Nephron progenitor cell (in vitro differentiated cells): ENCODE results near the gene SRP68.
A peak's percentile ranks its signal among the peaks of the same experiment; 100 is the strongest.

Source experiments
- DNase-seq: peaks from one replicate; pipeline ENCODE4 v3.0.0; 2021
- H3K27ac Mint-ChIP-seq: 2 replicates; pipeline ENCODE4 v1.8.0; 2021; ENCODE audit warnings: mild to moderate bottlenecking, moderate library complexity, mixed read lengths
- H3K27me3 Mint-ChIP-seq: 2 replicates; pipeline ENCODE4 v1.8.0; 2021; ENCODE audit warnings: mild to moderate bottlenecking, low read depth, mixed read lengths; ENCODE audit not compliant: poor library complexity
- H3K36me3 Mint-ChIP-seq: 2 replicates; pipeline ENCODE4 v1.8.0; 2021; ENCODE audit warnings: low read depth, mixed read lengths
- H3K4me1 Mint-ChIP-seq: 2 replicates; pipeline ENCODE4 v1.8.0; 2021; ENCODE audit warnings: mixed read lengths
- H3K4me3 Mint-ChIP-seq: 2 replicates; pipeline ENCODE4 v1.8.0; 2021; ENCODE audit warnings: mild to moderate bottlenecking, moderate library complexity, mixed read lengths
- H3K9me3 Mint-ChIP-seq: 2 replicates; pipeline ENCODE4 v1.8.0; 2021; ENCODE audit warnings: mild to moderate bottlenecking, moderate library complexity, mixed read lengths
- TF ChIP-seq, protein P1 (sequence below): fragments of 200-600 bp; sonication (generic); IDR thresholded peaks from 2 replicates; pipeline ENCODE4 v1.5.0; 2021; ENCODE audit warnings: antibody characterized with exemption

The SRP68 gene

GRCh38 chr17:76083536-76084182 is 11.3 kb upstream of the SRP68 start:
- DNase-seq, result no peak
- Mint-ChIP-seq H3K4me1 (peaks cover 44% of the 10 kb centered on the region), H3K36me3 (peaks cover 18% of the 10 kb centered on the region), H3K9me3 (no peaks in the 10 kb centered on the region), H3K27ac (peak overlapping the region; percentile 54), H3K27me3 (peaks cover 21% of the 10 kb centered on the region), H3K4me3 (no peak overlapping the region)
- TF ChIP-seq, protein P1, sequence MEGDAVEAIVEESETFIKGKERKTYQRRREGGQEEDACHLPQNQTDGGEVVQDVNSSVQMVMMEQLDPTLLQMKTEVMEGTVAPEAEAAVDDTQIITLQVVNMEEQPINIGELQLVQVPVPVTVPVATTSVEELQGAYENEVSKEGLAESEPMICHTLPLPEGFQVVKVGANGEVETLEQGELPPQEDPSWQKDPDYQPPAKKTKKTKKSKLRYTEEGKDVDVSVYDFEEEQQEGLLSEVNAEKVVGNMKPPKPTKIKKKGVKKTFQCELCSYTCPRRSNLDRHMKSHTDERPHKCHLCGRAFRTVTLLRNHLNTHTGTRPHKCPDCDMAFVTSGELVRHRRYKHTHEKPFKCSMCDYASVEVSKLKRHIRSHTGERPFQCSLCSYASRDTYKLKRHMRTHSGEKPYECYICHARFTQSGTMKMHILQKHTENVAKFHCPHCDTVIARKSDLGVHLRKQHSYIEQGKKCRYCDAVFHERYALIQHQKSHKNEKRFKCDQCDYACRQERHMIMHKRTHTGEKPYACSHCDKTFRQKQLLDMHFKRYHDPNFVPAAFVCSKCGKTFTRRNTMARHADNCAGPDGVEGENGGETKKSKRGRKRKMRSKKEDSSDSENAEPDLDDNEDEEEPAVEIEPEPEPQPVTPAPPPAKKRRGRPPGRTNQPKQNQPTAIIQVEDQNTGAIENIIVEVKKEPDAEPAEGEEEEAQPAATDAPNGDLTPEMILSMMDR, result no peak

DNA sequence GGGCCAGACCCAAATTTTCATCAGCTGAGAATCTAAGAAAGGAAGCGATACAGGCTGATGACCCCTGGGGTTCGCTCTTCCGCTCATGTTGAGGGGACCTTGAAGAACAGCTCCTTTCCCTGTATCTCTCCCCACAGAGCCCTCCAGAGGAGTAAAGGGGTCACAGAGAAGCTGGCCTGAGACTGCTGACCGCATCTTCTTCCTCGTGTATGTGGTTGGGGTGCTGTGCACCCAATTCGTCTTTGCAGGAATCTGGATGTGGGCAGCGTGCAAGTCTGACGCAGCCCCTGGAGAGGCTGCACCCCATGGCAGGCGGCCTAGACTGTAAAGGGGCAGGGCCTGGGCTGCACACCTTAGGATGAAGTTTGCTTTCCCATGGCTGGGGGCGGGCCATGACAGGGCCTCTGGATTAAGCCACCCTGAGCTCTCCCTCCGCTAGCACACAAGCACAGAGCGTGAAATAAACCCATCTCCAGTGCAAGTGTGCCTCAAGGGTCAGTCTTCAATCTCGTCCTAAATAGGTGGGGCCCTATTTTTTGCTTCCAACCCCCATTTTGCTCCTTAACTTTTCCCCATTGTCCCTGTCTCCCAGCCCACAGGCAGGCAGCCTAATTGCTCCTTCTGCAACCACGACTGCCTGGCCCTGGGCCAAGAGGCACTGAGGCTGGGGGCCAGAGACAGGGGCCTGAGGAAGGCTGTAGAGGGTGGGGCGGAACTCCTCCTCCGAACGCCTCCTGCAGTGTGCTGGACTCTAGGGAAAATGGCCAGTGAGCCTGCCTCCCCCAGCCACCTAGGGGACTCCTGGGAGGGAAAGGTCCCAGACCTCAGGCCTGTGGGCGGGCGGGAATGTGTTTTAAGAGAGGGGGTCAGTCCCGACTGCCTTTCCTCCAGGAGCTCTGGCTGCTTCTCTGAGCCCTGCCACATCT is 10.3 kb upstream of the SRP68 start:
- peaks cover 46% of the 10 kb centered on the region for H3K4me1 Mint-ChIP-seq
- peaks cover 32% of the 10 kb centered on the region for H3K27me3 Mint-ChIP-seq
- no peak for DNase-seq
- H3K27ac Mint-ChIP-seq, result peak overlapping the region; percentile 75
- no peaks in the 10 kb centered on the region for H3K9me3 Mint-ChIP-seq
- H3K36me3 Mint-ChIP-seq, result peaks cover 11% of the 10 kb centered on the region
- no peak overlapping the region for H3K4me3 Mint-ChIP-seq
- TF ChIP-seq, protein P1, result no peak

DNA sequence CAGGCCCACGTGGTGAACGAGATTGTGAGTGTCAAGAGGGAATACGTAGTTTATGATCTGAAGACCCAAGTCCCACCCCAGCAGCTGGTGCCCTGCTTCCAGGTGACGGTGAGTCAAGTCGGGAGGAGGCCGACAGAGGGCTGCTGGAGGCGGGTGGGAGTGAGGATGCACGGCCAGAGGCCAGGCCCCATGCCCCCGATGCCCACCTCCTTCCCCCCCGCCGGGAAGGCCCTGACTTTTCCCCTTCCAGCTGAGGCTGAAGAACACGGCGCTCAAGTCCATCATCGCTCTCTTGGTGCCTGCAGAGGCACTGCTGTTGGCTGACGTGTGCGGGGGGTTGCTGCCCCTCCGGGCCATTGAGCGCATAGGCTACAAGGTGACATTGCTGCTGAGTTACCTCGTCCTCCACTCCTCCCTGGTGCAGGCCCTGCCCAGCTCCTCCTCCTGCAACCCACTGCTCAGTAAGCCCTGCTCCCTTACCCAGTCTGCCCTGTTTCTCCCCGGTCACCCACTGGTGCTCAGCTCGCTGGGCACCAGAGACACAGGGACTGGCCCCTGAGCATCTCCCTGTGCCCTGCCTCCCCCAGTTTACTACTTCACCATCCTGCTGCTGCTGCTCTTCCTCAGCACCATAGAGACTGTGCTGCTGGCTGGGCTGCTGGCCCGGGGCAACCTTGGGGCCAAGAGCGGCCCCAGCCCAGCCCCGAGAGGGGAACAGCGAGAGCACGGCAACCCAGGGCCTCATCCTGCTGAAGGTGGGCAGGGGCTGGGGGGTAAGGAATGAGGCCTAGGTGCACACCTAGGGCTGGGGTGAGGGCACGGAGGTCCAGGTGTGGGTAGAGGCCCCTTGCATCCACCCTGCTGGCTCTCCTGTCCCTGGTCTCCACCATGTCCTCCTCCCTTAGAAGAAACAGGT is 9.2 kb upstream of the SRP68 start:
- Mint-ChIP-seq H3K4me3 (no peak overlapping the region), H3K27ac (peak overlapping the region; percentile 77), H3K4me1 (peaks cover 57% of the 10 kb centered on the region), H3K27me3 (peaks cover 42% of the 10 kb centered on the region), H3K36me3 (peaks cover 11% of the 10 kb centered on the region), H3K9me3 (no peaks in the 10 kb centered on the region)
- TF ChIP-seq, protein P1, result no peak
- DNase-seq, result no peak

GRCh38 chr17:76080768-76081287 is 8.5 kb upstream of the SRP68 start:
- H3K27ac Mint-ChIP-seq, result no peak overlapping the region
- peaks cover 11% of the 10 kb centered on the region for H3K36me3 Mint-ChIP-seq
- peak overlapping the region; percentile 54 for H3K4me3 Mint-ChIP-seq
- TF ChIP-seq, protein P1, result no peak
- H3K9me3 Mint-ChIP-seq, result no peaks in the 10 kb centered on the region
- peaks cover 62% of the 10 kb centered on the region for H3K4me1 Mint-ChIP-seq
- DNase-seq, result no peak
- H3K27me3 Mint-ChIP-seq, result peaks cover 50% of the 10 kb centered on the region

- peaks cover 56% of the 10 kb centered on the region for H3K27me3 Mint-ChIP-seq
- H3K4me3 Mint-ChIP-seq, result peak overlapping the region; percentile 54
- H3K9me3 Mint-ChIP-seq, result no peaks in the 10 kb centered on the region
- H3K4me1 Mint-ChIP-seq, result peaks cover 66% of the 10 kb centered on the region
- no peak overlapping the region for H3K27ac Mint-ChIP-seq
- H3K36me3 Mint-ChIP-seq, result peaks cover 11% of the 10 kb centered on the region
- TF ChIP-seq, protein P1, result no peak
- peak; percentile 39 for DNase-seq
Measured at GRCh38 chr17:76079956-76080767, 7.8 kb upstream of the SRP68 start.
